ENCODE measurements around the gene CHRND.

GRCh38 chr2:232580648-232580981 lies 54.7 kb downstream of the CHRND start:
- no peak for TF ChIP-seq CTCF (IDR thresholded peaks at IDR 0.05)
- no peak for TF ChIP-seq POLR2A (IDR thresholded peaks at IDR 0.05)

Data from heart left ventricle (tissue), 13 donors.